Measurements from ENCODE around the gene XPO6.

XPO6 gene

DNA sequence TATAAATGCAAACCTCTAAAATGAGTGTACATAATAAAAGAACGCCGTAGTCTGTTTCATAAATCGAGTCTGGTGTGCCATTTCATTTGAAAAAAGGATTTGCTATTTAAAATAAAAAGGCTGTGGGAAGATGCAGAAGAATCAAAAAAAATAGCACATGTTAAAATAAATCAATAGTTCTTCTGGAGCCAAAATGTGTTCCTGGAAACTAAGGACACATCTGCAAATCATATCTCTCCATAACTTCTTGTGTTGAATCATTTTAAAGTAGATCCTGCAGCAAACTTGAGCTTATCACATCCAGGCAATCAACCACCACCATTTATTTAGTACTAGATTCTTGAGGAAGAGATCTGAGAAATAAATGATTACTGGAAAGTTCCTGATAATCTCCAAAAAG is 29.0 kb downstream of the XPO6 start:
- DNase-seq (ENCODE audit: low read depth) = no peak

- peak; percentile 48 for DNase-seq (ENCODE audit: low read depth)
Observed at GRCh38 chr16:28182183-28182582, 29.6 kb downstream of the XPO6 start.

DNA sequence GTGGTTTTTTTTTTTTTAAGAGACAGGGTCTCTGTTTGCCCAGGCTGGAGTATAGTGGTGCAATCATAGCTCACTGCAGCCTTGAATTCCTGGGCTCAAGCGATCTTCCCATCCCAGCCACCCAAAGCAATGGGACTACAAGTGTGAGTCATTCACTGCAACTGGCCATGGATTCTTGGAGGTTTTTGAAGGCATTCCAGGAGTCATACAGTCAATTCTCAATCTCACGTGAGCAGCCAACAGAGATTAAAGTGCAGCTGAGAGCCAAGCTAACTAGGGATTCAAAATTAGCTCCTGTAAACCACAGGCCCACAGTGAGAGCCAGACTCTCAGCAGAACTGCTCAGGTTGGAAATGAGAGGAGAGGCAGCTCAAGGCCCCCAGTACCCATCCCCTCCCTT is 30.2 kb downstream of the XPO6 start:
- no peak for DNase-seq (ENCODE audit: low read depth)

DNA sequence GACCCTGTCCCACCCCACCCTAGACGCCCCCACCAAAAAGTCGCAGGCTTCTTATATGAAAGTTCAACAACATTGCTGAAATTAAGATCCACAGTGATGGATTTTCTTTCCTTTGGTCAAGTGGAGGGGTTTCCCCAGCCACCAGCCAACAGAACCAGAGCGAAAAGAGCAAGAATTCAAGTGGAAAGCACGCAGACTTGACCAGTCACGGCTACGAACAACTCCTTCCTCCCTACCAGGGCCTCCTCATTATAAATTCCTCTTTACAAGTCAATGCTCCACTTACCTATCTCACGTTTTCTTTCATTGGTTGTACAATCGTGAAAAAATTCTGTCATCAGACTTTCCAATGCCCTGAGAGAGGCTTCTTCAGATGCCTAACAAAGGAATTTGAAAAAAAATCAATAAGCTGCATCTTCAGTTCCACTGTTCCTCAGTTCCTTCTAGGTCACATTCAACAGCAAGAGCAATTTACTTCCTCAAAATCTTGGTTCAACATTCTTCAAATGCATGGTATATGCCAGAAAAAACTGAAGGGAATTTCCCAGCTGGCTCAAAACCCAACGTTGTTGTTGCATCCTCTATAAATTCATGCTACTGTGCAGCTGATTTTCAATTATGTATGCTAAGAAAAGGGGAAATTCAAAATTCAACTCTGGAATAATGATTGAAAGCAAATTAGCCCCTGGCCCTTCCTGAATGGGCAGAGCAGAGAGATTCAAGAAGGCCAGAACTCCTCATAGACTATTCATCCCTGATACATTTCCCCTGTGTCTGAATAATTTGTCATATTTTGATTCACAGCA is 30.9 kb downstream of the XPO6 start:
- no peak for DNase-seq (ENCODE audit: low read depth)

DNA sequence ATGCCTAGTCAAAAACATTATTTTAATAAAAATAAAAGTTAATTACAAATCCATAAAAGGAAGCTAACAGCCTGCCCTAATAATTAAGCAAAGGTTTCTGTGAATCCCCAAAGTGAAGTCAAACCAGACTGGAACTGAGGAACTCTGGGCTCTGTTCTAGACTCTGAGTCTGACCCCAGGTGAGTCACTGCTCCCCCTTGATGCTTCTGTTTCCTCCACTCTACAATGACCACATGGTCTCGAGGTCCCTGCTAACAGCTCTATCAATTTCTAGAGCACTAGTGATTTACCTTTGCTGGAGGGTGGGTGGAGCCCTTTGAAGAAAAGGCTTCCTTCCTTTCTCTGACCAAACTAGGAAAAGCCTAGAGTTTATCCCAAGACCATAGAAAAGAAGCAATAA is 32.4 kb downstream of the XPO6 start:
- DNase-seq (ENCODE audit: low read depth) = no peak

DNA sequence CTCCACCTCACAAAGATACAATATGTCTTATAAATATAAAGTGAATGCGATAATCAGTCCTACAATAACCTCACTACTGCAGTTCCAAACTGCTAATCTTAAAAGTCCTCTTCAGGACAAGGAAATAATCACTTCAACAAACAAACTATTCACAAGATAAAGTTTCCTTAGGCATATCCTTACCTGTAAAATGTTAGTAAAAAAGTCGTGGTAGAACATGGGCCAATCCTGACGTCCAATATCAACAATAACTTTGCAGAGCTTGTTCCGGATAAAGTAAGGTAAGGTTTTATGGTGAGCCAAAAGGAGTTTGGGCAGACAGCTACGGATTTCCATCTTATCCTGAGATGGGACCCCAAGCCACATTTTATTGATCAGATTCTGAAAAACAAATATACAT is 36.0 kb downstream of the XPO6 start:
- DNase-seq (ENCODE audit: low read depth) = no peak

GRCh38 chr16:28172336-28172735 is 39.4 kb downstream of the XPO6 start:
- DNase-seq (ENCODE audit: low read depth) = no peak

- no peak for DNase-seq (ENCODE audit: low read depth)
Observed at GRCh38 chr16:28171816-28172215, 39.9 kb downstream of the XPO6 start.

DNA sequence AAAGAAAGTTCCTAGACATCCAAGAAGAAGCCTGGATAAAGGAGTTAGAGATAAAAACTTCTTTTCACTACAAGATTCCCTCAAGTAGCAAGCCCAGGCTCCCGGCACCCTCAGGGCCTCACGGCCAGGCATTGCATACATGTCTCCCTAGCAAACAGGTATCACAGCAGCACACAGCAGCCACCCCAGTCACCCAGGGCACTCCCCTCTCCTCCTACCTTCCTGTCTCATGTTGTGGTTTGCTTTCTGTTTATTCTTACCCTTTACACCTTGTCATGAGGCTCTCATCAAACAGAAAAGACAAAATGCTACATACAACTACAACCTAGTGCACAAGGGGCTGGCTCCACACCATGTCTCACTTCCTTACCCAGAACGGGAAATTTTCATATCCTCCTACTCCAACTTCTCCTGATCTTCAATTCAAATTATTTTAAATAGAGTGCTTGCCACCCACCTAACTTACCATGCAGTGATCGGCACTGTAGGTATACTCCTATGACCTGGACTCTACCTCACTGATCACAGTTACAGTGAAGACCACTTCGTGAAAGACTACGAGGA is 42.7 kb downstream of the XPO6 start:
- no peak for DNase-seq (ENCODE audit: low read depth)

GRCh38 chr16:28167730-28168129 is 44.0 kb downstream of the XPO6 start:
- DNase-seq (ENCODE audit: low read depth) = no peak

DNA sequence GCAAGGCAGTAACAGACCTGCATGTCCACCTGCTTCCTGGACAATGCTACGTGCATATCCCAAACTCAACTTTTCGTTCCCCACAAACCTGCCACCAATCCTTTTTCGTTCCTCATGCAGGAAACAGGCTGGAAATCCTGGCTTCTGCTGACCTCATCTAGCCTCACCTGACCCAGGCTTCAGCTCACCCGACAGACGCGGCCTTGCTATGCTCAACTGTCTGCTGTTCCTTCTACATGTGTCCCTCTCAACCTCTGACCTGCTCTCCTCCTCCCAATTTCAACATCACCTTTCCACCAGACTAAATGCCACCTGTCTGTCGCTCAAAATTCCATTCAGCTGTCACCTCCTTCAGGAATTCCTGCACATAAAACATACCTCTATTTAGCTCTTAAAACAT is 44.5 kb downstream of the XPO6 start:
- DNase-seq (ENCODE audit: low read depth) = no peak

- no peak for DNase-seq (ENCODE audit: low read depth)
Observed at GRCh38 chr16:28166394-28167208, 45.2 kb downstream of the XPO6 start.

DNA sequence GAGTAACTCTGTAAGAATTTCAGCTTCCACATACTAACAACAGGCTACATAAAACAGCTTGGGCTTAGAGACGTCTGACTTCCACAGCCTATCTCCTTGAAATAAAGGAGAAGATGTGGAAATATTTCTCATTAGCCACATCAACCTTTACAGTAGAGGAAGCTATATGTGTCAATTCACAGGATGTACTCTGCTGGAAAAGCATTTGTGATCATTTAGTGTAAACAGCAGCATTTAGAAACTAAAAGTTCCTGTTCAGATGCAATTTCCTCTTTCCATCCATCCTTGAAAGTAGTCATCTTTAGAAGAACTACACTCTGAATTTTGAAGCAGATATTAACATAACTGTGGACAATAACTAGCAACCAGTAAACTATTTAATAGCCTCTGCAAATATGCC is 46.2 kb downstream of the XPO6 start:
- no peak for DNase-seq (ENCODE audit: low read depth)

DNA sequence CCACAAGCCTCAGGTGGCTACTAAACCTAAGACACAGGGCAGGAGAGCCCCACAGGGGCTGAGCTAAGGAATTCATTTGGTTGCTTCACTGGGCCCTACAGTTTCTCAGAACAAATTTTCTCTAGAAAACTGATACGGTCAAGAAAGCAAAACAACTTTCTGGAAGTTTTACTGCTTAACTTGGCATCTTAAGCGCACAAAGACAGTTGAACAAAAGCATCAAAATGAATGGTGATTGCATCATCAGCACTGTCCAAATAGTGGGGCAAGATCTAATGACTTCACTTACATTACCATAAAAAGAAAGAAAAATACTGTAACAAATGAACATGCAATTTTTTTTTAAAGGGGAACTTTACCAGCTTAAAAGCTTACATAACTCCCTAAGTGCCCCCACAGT is 47.6 kb downstream of the XPO6 start:
- no peak for DNase-seq (ENCODE audit: low read depth)

DNA sequence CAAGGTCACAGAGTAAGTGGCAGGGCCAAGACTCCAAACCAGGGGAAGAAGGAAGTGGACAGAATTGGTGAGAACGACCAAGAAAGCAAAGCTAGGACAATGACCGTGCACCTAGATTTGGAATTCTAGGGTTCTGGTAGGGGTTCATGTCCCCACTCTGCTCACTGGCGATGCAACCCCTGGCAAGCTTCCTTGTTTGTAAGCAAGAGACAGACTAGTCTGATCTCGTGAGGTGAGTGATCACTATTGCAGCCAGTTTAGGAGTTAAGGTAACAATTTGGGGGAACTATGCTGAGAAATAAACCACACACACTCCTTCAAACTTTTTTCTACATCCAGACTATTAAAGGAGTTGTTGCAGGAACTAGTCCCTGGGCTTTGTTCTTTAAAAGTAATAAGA is 48.1 kb downstream of the XPO6 start:
- DNase-seq (ENCODE audit: low read depth) = no peak

- no peak for DNase-seq (ENCODE audit: low read depth)
Observed at GRCh38 chr16:28162326-28162877, 49.4 kb downstream of the XPO6 start.

DNA sequence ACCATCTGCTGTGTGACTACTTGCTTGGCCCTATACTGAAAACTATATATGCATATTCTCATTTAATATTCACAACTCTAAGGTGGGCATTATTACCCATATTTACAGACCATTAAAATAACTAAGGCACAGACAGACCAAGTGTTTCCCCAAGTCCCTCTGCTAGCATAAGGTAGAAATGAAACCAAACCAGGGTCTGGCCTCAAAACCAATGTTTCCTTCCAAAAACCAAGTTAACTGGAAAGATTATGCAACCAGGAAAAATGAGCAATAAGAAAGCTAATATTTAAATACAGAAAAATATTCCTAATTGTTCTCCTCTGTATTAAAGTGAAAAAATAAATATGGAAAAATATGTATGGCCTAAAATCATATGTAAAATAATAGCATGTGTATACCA is 50.1 kb downstream of the XPO6 start:
- DNase-seq (ENCODE audit: low read depth) = no peak

DNA sequence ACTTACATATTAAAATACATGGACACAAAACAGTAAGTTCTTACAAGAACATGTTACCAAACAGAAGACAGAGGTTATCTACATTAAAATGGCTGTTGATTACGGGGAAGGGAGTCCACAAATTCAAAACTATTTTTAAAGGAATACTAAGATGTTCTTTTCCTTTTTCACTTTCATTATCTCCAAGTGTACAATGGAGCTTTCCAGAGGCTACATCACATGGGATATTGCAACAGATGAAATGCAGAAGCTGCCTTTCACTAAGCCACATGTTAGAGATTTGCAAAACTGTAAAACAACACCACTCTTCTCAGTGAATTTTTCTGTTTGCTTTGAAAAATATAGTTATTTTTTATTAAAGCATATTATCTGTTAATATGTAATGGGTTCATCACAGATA is 53.6 kb downstream of the XPO6 start:
- DNase-seq (ENCODE audit: low read depth) = no peak

GRCh38 chr16:28156056-28156680 is 55.6 kb downstream of the XPO6 start:
- no peak for DNase-seq (ENCODE audit: low read depth)

DNA sequence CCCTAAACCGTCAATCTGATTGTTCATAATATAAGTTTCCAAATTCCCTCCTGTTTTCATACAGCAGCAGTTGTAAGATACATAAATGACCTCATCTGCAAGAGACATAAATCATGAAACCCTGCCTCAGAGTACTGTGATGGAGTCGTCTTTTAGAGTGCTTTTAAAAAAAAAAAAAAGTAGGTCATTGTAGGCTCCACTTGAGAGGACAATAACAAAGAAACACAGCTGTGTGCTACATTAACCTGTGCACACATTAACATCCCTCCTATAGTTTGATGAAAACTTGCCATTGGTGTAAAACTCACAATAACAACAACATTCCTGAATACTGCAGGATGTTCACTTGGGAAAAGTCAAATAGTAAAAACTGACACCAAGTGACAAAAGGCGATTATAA is 56.5 kb downstream of the XPO6 start:
- DNase-seq (ENCODE audit: low read depth) = no peak

DNA sequence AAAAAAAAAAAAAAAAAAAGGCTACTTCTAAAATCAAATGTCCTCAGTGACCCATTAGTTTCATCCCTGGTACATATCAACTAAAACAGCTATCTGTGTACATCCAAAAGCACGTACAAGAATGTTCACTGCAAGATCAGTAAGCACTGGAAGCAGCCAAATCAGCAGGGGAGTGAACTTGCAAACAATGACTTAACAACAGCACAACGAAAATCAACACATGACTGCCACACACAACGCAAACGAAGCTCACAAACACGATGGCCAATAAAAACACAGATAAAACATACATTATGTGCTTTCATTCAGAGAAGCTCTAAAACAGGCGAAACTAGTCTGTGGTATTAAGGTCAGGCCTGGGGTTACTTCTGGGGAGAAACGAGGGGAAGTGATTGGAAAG is 60.6 kb downstream of the XPO6 start:
- no peak for DNase-seq (ENCODE audit: low read depth)
